GM21717 (cell line): ENCODE results near the gene CTSW.

Experiments
- ATAC-seq: cut with Tn5 transposase; IDR thresholded peaks from one replicate; pipeline ENCODE4 v1.9.1; 2021; ENCODE audit warnings: mild to moderate bottlenecking, moderate library complexity; ENCODE audit not compliant: unreplicated experiment

CTSW gene

DNA sequence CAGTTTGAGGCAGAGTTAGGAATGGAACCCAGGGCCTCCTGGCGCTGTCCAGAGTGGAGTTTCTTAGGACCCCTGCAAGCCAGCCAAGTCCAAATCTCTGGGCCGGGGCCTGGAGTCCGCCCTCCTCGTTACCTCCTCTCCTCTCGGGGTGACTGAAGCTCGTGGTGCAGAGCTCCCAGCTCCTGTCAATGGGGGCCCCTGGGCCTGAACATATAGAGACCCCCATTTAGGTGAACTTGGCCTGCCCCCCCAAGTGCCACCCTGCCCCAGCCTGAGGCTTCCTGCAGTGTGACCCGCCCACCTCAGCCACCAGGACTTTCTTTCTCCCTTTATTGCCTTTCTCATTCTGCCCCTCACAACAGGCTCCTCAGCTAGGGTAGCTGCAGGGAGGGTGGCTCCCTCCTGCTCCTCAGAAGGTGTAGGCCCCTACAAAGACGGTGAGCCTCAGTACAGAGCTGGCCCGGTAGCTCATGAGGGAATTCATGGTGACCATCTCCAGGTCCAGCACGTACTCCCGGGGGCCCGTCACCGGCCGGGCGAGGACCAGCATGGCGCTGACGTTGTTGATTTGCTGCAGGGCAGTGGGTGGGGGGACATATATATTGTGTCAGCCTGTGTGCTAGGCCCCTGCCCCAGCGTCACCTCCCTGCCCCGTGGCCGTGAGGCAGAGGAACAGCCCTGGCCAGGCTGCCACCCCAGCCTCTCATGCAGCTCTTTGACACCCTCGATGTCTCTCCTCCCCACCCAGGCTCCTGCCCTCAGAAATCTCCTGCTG is 12.9 kb upstream of the CTSW start:
- no peak for ATAC-seq

DNA sequence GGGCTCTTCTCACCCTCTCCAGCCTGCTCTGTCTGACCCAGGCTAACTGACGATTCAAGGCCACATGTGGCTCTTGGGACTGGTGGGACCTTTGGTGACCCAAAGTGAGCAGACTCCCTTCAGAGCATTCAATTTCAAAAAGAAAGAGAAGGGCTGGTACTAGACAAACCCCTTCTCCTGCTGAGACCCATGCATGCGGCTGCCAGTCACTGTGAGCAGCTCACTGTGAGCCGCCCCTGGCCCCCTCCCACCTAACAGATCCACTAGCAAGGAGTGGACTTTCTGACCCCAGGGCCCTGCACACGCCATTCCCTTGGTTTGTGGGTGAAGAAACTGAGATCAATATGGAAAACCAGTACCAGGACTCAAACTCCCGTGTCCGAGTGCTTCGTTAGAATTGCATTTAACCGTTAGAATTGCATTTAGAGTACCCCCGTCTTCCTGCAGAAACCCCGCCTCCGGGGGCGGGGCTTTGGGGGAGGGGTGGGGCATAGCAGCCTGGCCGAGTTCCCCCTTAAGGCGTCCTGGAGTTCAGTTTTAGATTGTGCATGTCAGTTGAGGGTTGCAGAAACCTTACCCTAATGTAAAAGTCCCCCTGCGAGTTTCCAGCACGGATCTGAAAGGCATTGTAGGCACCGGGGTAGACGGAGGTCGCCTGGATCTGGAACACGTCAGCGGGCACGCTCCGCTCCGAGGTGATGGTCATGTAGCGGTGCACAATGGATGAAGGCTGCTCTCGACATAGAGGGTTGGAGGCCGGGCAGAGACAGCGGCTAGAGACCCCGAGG is 12.2 kb upstream of the CTSW start:
- ATAC-seq: no peak

DNA sequence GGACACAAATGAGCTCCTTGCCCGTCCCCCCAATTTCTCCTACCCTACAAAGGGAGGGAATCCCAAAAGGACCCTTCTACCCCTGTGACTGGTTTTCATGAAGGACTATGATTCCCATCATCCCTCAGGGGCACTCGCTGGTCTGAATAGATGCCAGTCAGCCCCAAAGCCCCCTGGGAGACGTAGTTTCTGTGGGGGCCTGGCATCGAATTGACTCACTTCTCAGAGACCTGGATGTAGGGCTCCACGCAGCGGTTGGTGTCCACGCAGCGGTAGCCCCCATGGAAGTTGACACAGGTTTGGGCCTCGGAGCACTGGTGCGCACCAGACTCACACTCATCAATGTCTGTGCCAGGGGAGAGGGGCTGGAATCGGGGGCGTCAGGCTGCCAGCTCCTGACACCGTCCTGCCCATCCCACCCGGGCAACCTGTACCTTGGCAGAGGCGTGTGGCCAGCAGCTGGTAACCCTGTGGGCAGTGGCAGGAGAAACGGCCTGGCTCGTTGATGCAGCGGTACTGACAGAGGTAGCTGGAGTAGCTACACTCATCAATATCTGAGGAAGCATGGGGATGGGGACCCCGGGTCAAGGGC is 11.5 kb upstream of the CTSW start:
- no peak for ATAC-seq

DNA sequence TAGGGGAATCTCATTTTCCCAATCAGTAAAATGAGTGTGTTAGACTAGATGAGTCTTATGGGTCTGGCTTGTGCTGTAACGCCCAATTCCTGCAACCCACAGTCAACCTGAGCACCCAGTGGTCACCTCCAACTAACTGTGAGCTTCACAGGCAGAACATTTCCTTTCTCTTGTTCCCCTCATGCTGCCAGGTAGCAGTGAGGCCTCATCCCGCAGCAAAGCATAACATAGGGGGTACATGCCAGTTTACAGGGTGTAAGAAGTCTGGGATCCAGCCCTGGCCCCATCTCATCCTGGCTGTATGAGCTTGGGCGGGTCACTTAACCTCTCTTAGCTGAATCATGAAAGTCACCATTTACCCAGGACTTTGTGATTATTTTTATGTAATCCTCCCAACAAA is 10.7 kb upstream of the CTSW start:
- no peak for ATAC-seq

DNA sequence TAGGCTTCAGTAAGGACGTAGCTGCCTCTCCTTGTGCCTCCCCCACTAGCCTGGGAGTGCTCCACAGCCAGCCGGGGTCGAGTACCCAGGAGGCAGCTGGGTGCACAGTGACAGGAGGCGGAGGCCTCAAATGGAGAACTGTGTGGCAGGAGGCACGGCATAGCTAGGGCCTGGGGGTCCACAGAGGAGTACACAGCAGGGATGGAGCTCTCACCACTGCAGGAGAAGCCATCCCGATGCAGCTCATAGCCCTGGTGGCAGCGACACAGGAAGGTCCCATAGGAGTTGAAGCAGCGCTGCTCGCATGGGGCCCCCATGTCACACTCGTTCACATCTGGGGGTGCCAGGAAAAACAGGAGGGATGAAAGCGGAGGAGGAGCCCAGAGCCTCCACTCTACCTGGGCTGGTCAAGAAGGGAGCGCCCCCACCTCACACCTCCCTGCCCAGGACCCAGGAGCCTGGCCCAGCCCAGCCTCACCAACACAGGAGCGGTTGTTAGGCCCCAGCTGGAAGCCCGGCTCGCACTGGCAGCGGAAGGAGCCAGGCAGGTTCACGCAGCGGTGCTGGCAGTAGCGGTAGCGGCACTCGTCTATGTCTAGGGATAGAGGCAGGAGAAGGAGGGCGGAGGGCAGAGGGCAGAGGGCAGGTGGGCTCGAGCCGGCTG is 9.9 kb upstream of the CTSW start:
- ATAC-seq: no peak

DNA sequence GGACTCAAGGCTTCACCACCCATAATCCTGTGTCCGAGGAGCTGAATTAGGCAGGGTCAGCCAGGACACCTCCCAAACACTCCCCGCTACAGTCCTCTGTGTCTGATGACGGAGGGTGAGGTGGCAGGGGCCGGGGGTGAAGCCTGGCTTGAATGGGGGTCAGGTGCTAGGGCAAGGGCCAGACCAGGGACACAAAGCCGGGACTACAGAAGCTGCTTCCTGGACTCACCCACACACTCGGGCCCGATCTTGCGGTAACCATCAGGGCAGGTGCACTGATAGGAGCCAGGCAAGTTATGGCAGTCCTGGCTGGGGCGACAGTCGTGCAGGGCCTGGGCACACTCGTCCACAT is 9.4 kb upstream of the CTSW start:
- no peak for ATAC-seq

DNA sequence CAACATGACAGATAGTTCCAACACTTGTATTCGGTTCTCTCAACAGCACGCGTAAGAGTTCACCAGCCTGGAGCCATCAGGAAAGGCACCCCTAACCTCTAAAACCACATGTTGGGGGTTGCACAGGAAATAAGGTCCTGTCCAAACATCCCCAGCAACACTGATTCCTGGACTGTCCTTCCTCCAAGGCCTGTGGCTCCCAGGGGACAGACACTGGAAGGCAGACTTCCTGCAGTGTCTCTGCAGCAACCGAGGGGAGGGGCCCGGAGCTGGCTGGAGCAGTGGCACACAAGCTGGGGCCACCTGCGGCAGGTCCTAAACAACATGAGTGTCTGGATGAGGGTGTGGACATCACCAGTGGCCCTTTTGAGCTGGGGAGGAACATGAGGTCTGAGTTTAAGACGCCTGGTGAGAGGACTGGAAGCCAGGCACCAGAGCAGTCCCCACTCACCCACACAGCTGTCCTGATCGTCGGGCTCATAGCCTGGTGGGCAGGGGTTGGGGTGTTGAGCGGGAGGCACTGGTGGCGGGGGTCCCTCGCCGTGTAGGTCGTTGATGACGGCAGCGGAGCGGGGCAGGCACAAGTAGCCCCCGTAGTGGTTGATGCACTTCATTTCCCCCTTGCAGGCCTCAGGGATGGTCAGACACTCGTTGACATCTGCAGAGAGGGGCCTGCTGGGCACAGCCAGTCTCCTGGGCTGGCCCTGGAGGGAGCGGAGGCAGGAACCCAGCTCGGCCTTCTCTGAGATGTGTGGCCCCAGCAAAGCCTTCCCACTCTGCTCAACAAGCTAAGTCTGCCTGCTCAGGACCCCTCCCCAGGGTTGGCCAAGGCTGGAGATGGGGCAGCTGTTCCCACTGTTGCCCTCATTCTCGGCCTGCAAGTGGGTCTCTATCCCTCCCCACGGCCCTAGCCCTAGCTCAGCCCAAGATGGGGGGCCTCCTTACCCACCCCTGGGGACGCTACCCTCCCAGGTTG is 8.6 kb upstream of the CTSW start:
- no peak for ATAC-seq

DNA sequence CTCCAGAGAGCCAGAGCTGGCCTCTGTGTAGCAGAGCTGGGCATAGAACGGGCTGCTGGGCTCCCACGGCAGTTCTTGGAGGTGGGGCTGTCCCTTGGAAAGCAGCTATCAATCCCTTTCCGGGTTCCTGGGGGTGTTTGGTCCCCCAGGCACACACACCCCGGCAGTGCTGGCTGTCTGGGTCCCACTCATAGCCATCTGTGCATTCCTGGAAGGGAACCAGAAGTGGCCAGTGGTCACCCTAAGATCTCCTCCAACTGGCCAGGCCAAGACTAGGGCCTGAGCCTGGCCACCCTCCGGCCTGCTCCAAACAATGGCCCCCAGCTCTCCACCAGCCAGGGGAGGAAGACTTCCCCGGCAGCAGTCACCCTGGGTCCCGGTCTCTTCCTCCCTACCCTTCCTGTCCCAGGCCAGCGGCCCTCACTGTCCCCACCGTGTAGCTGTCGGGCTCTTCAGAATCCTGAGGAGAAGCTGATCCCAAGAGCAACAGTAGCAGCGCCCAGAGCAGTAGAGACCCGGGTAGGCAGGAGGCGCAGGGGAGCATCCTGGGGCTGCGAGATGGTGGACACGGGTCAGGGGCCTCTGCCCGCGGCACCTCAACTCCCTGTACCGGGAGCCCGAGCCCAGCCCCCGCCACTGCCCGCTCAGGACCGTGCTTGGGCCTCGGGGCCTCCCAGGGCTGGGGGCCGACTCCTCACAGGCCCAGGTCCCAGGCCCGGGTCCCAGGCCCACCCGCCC is 7.7 kb upstream of the CTSW start:
- no peak for ATAC-seq

DNA sequence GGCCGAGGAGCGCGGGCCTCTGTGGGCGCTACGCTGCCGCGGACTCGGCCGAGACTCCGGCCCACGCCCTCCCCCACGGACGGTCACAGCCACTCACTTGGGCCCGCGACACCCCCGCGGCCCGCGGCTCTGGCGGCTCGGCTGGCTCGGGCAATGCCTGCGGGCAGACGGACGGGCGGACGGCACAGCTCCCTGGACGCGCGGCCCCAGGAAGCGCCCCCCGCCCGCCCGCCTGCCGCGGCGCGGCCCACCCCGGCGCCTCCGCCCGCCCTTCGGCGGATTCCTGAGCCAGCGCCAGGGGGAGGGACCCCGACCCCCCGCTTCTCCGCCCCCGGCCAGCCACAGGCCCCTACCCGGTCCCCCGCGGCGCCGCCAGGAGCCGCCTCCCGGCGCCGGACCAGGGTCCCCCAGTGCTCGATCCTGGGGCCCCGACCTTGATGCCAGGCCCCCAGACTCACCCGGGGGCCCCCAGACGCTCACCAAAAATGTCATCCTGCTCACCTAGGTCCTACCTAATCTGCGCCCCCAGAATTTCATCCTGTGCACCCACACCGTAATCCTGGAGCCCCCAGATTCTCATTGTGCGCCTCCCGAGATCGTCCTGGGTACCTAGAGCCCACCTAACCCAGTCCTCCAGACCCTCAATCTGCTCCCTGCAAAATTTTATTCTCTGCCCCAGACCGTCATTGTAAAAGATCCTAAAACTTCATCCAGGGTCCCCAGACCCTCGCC is 6.9 kb upstream of the CTSW start, which contains the start of gene EFEMP2:
Gene EFEMP2, minus strand, starts transcription at position 215 of the 732 bp plus-strand sequence. CDS start 446 bp downstream, outside the sequence.
- ATAC-seq: no peak

DNA sequence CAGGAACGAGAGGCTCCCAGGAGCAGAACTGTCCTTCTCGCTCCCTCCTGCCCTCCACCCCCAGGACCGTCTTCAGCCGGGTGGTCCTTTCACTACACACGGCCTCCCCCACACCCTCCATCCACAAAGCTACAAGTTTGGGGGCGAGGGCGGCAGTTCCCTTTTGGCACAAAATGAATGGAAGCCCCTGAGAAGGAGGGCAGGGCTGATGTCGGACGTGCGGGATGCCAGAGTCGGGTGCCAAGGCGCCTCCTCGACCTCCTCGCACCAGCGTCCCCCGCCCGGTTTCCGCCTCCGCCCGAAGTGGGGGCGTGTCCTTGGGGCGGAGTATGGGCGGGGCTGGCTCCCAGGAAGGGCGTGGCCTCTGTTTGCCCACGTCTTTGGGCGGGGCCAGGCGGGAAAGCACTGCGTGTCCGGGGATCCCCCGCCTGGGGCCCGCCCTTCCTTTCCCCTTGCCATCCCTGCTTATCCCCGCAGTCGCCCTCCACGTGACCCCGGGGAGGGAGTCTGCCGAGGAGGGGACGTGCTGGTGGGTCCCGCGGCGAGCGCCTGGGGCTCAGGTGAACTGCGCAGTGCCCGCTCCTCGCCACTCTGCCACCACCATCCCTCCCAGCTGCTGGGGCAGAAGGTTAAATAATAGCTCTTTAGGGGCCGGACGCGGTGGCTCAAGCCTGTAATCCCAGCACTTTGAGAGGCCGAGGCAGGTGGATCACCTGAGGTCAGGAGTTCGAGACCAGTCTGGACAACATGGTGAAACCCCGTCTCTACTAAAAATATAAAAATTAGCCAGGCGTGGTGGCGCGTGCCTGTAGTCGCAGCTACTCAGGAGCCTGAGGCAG is 6.1 kb upstream of the CTSW start:
- ATAC-seq: peak; percentile 65

DNA sequence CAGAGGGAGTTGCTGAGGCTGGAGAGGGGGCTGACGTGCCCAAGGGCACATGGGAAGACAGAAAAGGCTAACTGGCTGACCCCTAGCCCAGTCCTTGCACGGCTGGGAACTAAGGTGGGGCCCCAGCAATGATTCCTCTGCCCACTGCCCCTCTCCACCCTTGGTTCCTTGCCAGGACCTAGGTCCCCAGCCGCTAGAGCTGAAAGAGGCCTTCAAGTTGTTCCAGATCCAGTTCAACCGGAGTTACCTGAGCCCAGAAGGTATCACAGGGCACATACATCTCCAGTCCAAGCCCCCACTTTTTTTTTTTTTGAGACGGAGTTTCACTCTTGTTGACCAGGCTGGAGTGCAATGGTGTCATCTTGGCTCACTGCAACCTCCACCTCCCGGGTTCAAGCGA is 390 bp downstream of the CTSW start:
- ATAC-seq: no peak

DNA sequence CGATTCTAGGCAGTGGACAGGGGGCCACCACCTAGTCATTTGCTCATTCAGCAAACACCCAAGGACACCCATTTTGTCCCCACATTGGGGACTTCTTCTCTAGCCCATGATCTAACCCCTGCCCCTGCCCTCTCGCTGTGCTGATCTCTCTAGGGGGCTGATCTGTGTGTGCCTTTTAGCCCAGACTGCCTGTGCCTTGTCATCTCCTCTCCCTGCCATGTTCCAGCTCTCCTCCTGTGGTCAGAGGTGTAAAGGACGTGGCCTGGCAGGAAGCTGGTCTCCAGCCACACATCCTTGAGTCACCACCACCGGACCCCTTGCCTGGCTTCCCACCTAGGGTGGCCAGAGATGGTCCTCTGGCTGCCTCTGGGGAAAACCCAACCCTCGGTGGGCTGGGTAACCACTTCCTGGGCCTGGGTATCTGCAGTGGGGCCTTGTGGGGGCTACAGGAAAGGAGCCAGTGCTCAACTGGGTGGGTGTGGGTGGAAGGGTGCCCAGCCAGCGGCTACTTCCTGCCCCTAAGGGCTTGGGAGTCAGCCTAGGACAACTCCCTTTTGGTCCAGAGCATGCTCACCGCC is 1.3 kb downstream of the CTSW start:
- ATAC-seq: no peak

DNA sequence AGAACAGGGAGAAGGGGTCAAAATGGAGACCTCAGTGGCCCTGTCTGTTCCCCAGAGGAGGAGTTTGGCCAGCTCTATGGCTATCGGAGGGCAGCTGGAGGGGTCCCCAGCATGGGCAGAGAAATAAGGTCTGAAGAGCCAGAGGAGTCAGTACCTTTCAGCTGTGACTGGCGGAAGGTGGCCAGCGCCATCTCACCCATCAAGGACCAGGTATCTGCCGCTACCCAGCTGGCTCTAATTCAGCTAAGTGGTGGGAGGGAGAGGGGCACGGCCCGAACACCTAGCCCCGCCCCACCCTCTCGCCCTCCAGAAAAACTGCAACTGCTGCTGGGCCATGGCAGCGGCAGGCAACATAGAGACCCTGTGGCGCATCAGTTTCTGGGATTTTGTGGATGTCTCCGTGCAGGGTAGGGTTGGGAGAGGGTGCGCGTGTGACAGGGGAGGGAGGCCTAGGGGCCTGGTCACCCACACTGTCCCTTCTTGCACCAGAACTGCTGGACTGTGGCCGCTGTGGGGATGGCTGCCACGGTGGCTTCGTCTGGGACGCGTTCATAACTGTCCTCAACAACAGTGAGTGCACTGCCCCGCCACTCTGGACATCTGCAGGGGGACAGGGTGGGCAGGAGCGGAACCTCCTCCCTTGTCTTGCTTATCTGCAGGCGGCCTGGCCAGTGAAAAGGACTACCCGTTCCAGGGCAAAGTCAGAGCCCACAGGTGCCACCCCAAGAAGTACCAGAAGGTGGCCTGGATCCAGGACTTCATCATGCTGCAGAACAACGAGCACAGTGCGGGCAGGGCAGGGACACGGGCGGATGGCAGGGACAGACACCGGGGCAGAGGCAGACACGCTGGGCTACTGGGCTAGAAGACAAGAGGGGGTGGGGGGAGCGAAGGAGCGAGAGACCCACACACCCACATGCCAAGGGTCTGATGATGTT is 2.8 kb downstream of the CTSW start:
- no peak for ATAC-seq

DNA sequence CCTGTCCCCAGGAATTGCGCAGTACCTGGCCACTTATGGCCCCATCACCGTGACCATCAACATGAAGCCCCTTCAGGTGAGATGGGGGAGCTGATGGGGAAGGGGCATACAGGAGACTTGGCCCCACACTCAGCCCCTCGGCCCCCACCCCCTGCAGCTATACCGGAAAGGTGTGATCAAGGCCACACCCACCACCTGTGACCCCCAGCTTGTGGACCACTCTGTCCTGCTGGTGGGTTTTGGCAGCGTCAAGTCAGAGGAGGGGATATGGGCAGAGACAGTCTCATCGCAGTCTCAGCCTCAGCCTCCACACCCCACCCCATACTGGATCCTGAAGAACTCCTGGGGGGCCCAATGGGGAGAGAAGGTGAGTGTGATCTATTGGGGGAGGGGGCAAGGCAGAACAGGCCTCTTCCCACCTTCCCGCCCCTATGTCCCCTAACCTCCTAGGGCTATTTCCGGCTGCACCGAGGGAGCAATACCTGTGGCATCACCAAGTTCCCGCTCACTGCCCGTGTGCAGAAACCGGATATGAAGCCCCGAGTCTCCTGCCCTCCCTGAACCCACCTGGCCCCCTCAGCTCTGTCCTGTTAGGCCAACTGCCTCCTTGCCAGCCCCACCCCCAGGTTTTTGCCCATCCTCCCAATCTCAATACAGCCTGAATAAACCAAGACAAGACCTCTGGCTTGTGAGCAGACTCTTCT is 3.6 kb downstream of the CTSW start:
- no peak for ATAC-seq

DNA sequence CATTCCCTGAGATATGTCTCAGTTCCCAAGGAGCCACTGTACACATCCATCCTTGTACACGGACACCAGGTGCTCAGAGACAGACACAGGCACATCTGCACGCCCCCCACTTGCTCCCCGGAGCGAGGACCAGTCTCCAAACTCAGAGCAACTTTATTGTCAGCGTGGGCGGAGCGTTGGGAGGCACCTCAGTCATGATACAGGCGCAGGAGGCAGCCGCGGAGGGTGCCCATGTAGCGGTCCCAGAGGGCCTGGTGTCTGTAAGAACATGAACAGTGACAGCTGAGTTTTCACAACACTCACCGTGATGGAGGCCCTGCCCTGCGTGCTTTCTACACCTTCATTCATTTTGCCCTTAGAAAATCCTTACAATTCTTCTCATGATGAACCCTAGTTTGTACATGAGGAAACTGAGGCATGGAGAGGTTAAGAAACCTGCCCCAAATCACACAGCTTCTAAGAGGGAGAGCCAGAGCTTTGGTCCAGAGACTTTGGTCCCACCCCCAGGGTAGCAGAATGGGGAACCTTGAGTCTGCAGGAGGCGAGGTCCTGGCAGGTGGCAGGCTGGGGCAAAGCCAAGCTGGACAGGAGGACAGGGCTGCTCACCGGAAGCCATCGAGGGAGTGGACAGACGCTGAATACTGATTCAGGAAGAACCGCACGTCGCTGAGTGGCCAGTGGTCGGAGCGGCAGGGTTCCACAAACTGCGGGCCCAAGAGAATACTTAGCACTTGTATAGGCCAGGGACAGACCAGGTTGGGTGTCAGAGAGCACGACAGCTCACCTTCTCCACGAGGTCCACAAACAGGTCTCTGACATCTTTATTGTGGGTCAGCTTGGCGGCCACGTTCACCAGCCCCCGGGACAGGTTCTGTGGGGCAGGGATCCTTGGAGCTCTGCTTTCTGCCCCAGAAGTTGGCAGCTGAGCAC is 4.4 kb downstream of the CTSW start:
- no peak for ATAC-seq
